ENCODE results near the gene MAGI2. TPM values are rescaled to one million over a fixed set of nuclear protein-coding genes. Genes with fewer than 3 reads are reported as not detected.

The MAGI2 gene
- total and polyA plus RNA-seq, 2 donors from 2014 or later, result 4.4 to 9.0 TPM

DNA sequence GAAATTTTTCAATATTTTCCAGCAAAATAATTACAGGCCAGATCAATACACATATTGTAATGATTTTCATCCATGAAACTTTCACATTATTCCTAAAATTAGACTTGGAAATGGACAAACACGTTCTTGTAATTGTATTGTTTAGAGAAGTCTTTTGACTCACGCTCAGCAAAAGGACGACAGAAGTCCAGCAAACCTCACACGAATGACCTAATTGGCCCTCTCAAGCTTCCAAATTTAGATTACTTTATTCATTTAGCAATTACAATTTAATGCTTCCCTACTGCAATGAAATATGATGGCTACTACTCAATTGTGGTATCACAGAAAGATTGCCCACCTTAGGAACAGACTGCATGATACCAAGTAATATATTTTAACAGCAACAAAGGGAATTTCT, 702.2 kb downstream of the MAGI2 start:
- no peaks in the 10 kb centered on the region for H3K4me1 ChIP-seq (ENCODE audit: control insufficient read depth in 2 of 3, insufficient read depth in 2 of 3, low read depth in 1 of 3, low read length in 3 of 3)
- FAIRE-seq (no peak), DNase-seq (no peak)
- no peak overlapping the region for H3K4me3 ChIP-seq (ENCODE audit: low read length in 3 of 3)
- no peaks in the 10 kb centered on the region for H3K27me3 ChIP-seq (ENCODE audit: control insufficient read depth, insufficient read depth, low read length)
- no peaks in the 10 kb centered on the region for H3K36me3 ChIP-seq (ENCODE audit: control insufficient read depth in 2 of 3, insufficient read depth in 3 of 3, low read length in 3 of 3)
- no peak overlapping the region for H3K27ac ChIP-seq (ENCODE audit: low read depth in 2 of 2, low read length in 2 of 2)
- intact Hi-C loops (cut with DNase I), result no loop called here
- no peaks in the 10 kb centered on the region for H3K9me3 ChIP-seq (ENCODE audit: control insufficient read depth in 2 of 3, insufficient read depth in 1 of 3, low read length in 3 of 3)
- TF ChIP-seq, protein P1, sequence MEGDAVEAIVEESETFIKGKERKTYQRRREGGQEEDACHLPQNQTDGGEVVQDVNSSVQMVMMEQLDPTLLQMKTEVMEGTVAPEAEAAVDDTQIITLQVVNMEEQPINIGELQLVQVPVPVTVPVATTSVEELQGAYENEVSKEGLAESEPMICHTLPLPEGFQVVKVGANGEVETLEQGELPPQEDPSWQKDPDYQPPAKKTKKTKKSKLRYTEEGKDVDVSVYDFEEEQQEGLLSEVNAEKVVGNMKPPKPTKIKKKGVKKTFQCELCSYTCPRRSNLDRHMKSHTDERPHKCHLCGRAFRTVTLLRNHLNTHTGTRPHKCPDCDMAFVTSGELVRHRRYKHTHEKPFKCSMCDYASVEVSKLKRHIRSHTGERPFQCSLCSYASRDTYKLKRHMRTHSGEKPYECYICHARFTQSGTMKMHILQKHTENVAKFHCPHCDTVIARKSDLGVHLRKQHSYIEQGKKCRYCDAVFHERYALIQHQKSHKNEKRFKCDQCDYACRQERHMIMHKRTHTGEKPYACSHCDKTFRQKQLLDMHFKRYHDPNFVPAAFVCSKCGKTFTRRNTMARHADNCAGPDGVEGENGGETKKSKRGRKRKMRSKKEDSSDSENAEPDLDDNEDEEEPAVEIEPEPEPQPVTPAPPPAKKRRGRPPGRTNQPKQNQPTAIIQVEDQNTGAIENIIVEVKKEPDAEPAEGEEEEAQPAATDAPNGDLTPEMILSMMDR (IDR thresholded peaks at IDR 0.05; ENCODE audit: borderline replicate concordance, extremely low read depth, insufficient read depth), result no peak
- no peak overlapping the region for H3K9ac ChIP-seq (ENCODE audit: low read length in 3 of 3)

DNA sequence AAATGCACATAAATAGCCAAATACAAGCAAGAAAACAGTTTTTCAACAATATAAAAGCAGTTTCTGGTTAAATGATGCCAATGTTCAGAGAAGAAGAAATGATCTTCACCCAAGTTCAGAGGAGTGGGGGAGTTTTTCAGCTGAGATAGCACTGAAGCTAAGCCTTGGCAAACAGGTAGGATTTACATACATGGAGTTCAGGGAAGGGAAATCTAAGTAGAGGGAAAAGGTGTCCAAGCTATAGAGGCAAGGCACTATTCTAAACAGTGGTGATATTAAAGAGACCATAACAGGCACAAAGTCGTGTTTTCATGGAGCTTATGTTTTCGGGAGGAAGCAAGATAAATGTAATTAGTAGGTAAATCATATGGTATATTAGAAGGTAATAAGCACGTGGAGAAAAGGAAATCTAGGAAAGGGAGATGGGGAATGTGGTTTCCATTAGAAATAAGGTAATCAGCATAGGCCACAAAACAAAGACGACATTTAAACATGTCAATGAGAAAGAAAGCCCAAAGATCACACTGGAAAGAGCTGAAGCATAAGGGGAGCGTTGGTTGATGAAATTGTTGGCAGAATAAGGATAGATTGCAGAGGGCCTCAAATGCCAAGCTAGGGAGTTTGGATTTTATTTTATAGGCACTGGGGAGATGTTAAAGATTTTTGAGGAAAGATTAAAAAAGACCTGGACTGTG, 704.3 kb downstream of the MAGI2 start:
- Histone ChIP-seq H3K27ac (ENCODE audit: low read depth in 2 of 2, low read length in 2 of 2) (no peak overlapping the region), H3K27me3 (ENCODE audit: control insufficient read depth, insufficient read depth, low read length) (no peaks in the 10 kb centered on the region), H3K9me3 (ENCODE audit: control insufficient read depth in 2 of 3, insufficient read depth in 1 of 3, low read length in 3 of 3) (no peaks in the 10 kb centered on the region), H3K4me1 (ENCODE audit: control insufficient read depth in 2 of 3, insufficient read depth in 2 of 3, low read depth in 1 of 3, low read length in 3 of 3) (no peaks in the 10 kb centered on the region), H3K4me3 (ENCODE audit: low read length in 3 of 3) (no peak overlapping the region), H3K9ac (ENCODE audit: low read length in 3 of 3) (no peak overlapping the region), H3K36me3 (ENCODE audit: control insufficient read depth in 2 of 3, insufficient read depth in 3 of 3, low read length in 3 of 3) (no peaks in the 10 kb centered on the region)
- FAIRE-seq, result no peak
- DNase-seq, result no peak
- intact Hi-C loops (cut with DNase I), result no loop called here
- TF ChIP-seq, protein P1 (IDR thresholded peaks at IDR 0.05; ENCODE audit: borderline replicate concordance, extremely low read depth, insufficient read depth), result no peak

DNA sequence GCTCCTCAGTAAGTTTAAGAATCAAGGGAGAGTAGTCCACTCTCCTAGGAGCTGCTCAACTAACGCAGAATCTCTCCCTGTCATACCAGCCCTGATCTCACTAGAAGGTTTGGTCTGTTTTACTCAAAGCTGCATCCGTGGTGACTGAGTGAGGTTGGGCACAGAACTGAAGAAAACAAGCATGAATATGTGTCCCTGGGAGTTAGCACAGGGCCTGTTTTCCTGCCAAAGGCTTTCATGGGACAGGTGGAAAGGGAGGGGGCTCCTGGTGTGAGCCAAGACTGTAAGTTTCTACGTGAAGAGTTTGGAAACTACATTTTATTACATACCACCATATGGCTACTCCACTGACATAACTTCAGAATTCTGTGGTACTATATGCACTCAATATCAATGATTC, 705.9 kb downstream of the MAGI2 start:
- H3K27me3 ChIP-seq (ENCODE audit: control insufficient read depth, insufficient read depth, low read length), result no peaks in the 10 kb centered on the region
- H3K4me1 ChIP-seq (ENCODE audit: control insufficient read depth in 2 of 3, insufficient read depth in 2 of 3, low read depth in 1 of 3, low read length in 3 of 3), result no peaks in the 10 kb centered on the region
- intact Hi-C loops (cut with DNase I), result no loop called here
- DNase-seq (no peak), FAIRE-seq (no peak)
- H3K9ac ChIP-seq (ENCODE audit: low read length in 3 of 3), result no peak overlapping the region
- no peaks in the 10 kb centered on the region for H3K36me3 ChIP-seq (ENCODE audit: control insufficient read depth in 2 of 3, insufficient read depth in 3 of 3, low read length in 3 of 3)
- no peak overlapping the region for H3K27ac ChIP-seq (ENCODE audit: low read depth in 2 of 2, low read length in 2 of 2)
- TF ChIP-seq, protein P1 (IDR thresholded peaks at IDR 0.05; ENCODE audit: borderline replicate concordance, extremely low read depth, insufficient read depth), result no peak
- H3K4me3 ChIP-seq (ENCODE audit: low read length in 3 of 3), result no peak overlapping the region
- no peaks in the 10 kb centered on the region for H3K9me3 ChIP-seq (ENCODE audit: control insufficient read depth in 2 of 3, insufficient read depth in 1 of 3, low read length in 3 of 3)

DNA sequence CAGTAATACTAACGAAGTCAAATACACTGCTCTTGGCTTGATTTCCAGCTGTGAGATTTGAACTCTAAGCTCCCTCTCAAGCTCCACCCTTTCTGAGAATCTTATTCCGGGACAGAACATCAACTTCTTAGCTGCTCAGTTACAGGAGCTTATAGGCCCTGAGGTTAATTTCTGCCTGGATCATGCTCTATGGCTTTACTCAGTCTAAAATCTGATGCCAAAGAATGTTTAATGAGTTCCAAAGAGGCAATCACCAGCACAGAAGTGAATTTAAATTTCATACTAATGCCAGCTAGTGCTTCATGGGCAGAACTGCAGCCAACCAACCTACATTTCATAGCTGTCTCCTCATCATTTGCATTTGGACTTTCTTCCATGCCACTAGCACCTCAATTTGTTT, 707.2 kb downstream of the MAGI2 start:
- DNase-seq, result no peak
- no peaks in the 10 kb centered on the region for H3K36me3 ChIP-seq (ENCODE audit: control insufficient read depth in 2 of 3, insufficient read depth in 3 of 3, low read length in 3 of 3)
- H3K4me3 ChIP-seq (ENCODE audit: low read length in 3 of 3), result no peak overlapping the region
- H3K9ac ChIP-seq (ENCODE audit: low read length in 3 of 3), result no peak overlapping the region
- H3K27me3 ChIP-seq (ENCODE audit: control insufficient read depth, insufficient read depth, low read length), result no peaks in the 10 kb centered on the region
- TF ChIP-seq, protein P1 (IDR thresholded peaks at IDR 0.05; ENCODE audit: borderline replicate concordance, extremely low read depth, insufficient read depth), result no peak
- no peaks in the 10 kb centered on the region for H3K9me3 ChIP-seq (ENCODE audit: control insufficient read depth in 2 of 3, insufficient read depth in 1 of 3, low read length in 3 of 3)
- H3K27ac ChIP-seq (ENCODE audit: low read depth in 2 of 2, low read length in 2 of 2), result no peak overlapping the region
- intact Hi-C loops (cut with DNase I), result no loop called here
- no peaks in the 10 kb centered on the region for H3K4me1 ChIP-seq (ENCODE audit: control insufficient read depth in 2 of 3, insufficient read depth in 2 of 3, low read depth in 1 of 3, low read length in 3 of 3)
- FAIRE-seq, result no peak
